Neural progenitor cell (in vitro differentiated cells): ENCODE results near the gene RAN. TPM values are rescaled to one million over a fixed set of nuclear protein-coding genes. Genes with fewer than 3 reads are reported as not detected.
A peak's percentile ranks its signal among the peaks of the same experiment; 100 is the strongest.

Experiments
- DNase-seq: peaks from one replicate; pipeline ENCODE4 v3.0.0-alpha.2; 2016; ENCODE audit warnings: low spot score
- H2AFZ ChIP-seq: fragments of 200-600 bp; sonication (generic); replicated peaks from 2 replicates; pipeline ENCODE4 v1.6.1; 2016; ENCODE audit warnings: antibody characterized with exemption
- H3F3A ChIP-seq: fragments of 200-600 bp; sonication (generic); 2 replicates; pipeline ENCODE4 v1.6.1; 2016; ENCODE audit warnings: antibody characterized with exemption, low read depth
- H3K27ac ChIP-seq: fragments of 200-600 bp; sonication (generic); 2 replicates; pipeline ENCODE4 v1.5.1; 2016; ENCODE audit warnings: mild to moderate bottlenecking
- H3K27me3 ChIP-seq: fragments of 200-600 bp; sonication (generic); 2 replicates; pipeline ENCODE4 v1.6.1; 2016; ENCODE audit warnings: mild to moderate bottlenecking, moderate library complexity
- H3K36me3 ChIP-seq: fragments of 200-600 bp; sonication (generic); 2 replicates; pipeline ENCODE4 v1.5.1; 2016
- H3K4me1 ChIP-seq: fragments of 200-600 bp; sonication (generic); 2 replicates; pipeline ENCODE4 v1.6.1; 2016; ENCODE audit warnings: mixed run types
- H3K4me2 ChIP-seq: fragments of 200-600 bp; sonication (generic); 2 replicates; pipeline ENCODE4 v1.6.1; 2016
- H3K4me3 ChIP-seq: fragments of 200-600 bp; sonication (generic); 2 replicates; pipeline ENCODE4 v1.5.1; 2016
- H3K79me2 ChIP-seq: fragments of 200-600 bp; sonication (generic); 2 replicates; pipeline ENCODE4 v1.6.1; 2016; ENCODE audit warnings: low read depth
- H3K9ac ChIP-seq: fragments of 200-600 bp; sonication (generic); 2 replicates; pipeline ENCODE4 v1.6.1; 2016
- H3K9me3 ChIP-seq: fragments of 200-600 bp; sonication (generic); 2 replicates; pipeline ENCODE4 v1.5.1; 2016; ENCODE audit warnings: low read depth
- H4K20me1 ChIP-seq: fragments of 200-600 bp; sonication (generic); 2 replicates; pipeline ENCODE4 v1.6.1; 2016; ENCODE audit warnings: low read depth
- H3K27ac Mint-ChIP-seq: 3 replicates; pipeline ENCODE4 v1.8.0; 2021; ENCODE audit warnings: mixed read lengths
- H3K27me3 Mint-ChIP-seq: 2 replicates; pipeline ENCODE4 v1.8.0; 2022; ENCODE audit warnings: low read depth, mild to moderate bottlenecking, inconsistent platforms, moderate library complexity, mixed read lengths; ENCODE audit not compliant: insufficient read depth
- H3K36me3 Mint-ChIP-seq: 3 replicates; pipeline ENCODE4 v1.8.0; 2021; ENCODE audit warnings: mixed read lengths
- H3K4me1 Mint-ChIP-seq: 3 replicates; pipeline ENCODE4 v1.8.0; 2021; ENCODE audit warnings: mixed read lengths
- H3K4me3 Mint-ChIP-seq: 3 replicates; pipeline ENCODE4 v1.8.0; 2021; ENCODE audit warnings: mild to moderate bottlenecking, moderate library complexity, mixed read lengths
- H3K9me3 Mint-ChIP-seq: 3 replicates; pipeline ENCODE4 v1.8.0; 2020; ENCODE audit warnings: mixed read lengths
- CTCF ChIP-seq: fragments of 200-600 bp; sonication (generic); IDR thresholded peaks from 2 replicates; pipeline ENCODE4 v1.5.1; 2017; ENCODE audit warnings: antibody characterized with exemption, mild to moderate bottlenecking
- EZH2 ChIP-seq: fragments of 200-600 bp; sonication (generic); IDR thresholded peaks from 2 replicates; pipeline ENCODE4 v1.6.1; 2017; ENCODE audit warnings: antibody characterized with exemption, mild to moderate bottlenecking, moderate library complexity
- EZH2phosphoT487 ChIP-seq: fragments of 200-600 bp; sonication (generic); IDR thresholded peaks from 2 replicates; pipeline ENCODE4 v1.6.1; 2017; ENCODE audit warnings: antibody characterized with exemption
- total RNA-seq: library from RNA; depleted of rRNA; stranded (reverse); fragments of >200 nt; gene quantifications from 2 replicates; pipeline ENCODE4 v1.2.3, GENCODE V29; 2015; ENCODE audit warnings: low replicate concordance

Gene RAN
- total RNA-seq, 1 donor from 2014 or later = 1,370 TPM

GRCh38 chr12:130830246-130830551 lies 41.7 kb upstream of the RAN start:
- no peak overlapping the region for H3K27ac Mint-ChIP-seq
- peaks cover 33% of the 10 kb centered on the region for H4K20me1 ChIP-seq

GRCh38 chr12:130831246-130831645 lies 40.6 kb upstream of the RAN start:
- H3K9me3 ChIP-seq = no peaks in the 10 kb centered on the region
- TF ChIP-seq CTCF = no peak
- no peak for TF ChIP-seq EZH2phosphoT487
- no peak for TF ChIP-seq EZH2
- peaks cover 25% of the 10 kb centered on the region for H3K4me1 ChIP-seq
- peaks cover 6% of the 10 kb centered on the region for H3K27me3 Mint-ChIP-seq
- H3K27me3 ChIP-seq = no peaks in the 10 kb centered on the region
- H3K36me3 Mint-ChIP-seq = peaks cover 2% of the 10 kb centered on the region
- no peak overlapping the region for H3K4me2 ChIP-seq
- H3K4me3 ChIP-seq = no peak overlapping the region
- H3K36me3 ChIP-seq = no peaks in the 10 kb centered on the region
- peaks cover 41% of the 10 kb centered on the region for H4K20me1 ChIP-seq
- H2AFZ ChIP-seq = no peak overlapping the region
- no peaks in the 10 kb centered on the region for H3F3A ChIP-seq
- no peak overlapping the region for H3K27ac ChIP-seq
- no peak for DNase-seq
- no peak overlapping the region for H3K27ac Mint-ChIP-seq
- peaks cover 32% of the 10 kb centered on the region for H3K4me1 Mint-ChIP-seq
- no peaks in the 10 kb centered on the region for H3K9me3 Mint-ChIP-seq
- peaks cover 62% of the 10 kb centered on the region for H3K79me2 ChIP-seq
- no peak overlapping the region for H3K4me3 Mint-ChIP-seq
- no peak overlapping the region for H3K9ac ChIP-seq

More at GRCh38 chr12:130830246-130830551, 41.7 kb upstream of the RAN start:
- no peaks in the 10 kb centered on the region for H3K9me3 Mint-ChIP-seq
- H3K4me1 Mint-ChIP-seq = peaks cover 27% of the 10 kb centered on the region
- no peak overlapping the region for H3K9ac ChIP-seq
- peaks cover 56% of the 10 kb centered on the region for H3K79me2 ChIP-seq
- peaks cover 5% of the 10 kb centered on the region for H3K36me3 Mint-ChIP-seq
- peaks cover 5% of the 10 kb centered on the region for H3K27me3 Mint-ChIP-seq
- H2AFZ ChIP-seq = no peak overlapping the region
- H3K27me3 ChIP-seq = no peaks in the 10 kb centered on the region
- no peaks in the 10 kb centered on the region for H3K36me3 ChIP-seq
- no peak overlapping the region for H3K27ac ChIP-seq
- TF ChIP-seq EZH2 = no peak
- no peak for TF ChIP-seq EZH2phosphoT487
- no peak for TF ChIP-seq CTCF
- no peak overlapping the region for H3K4me3 Mint-ChIP-seq
- no peak overlapping the region for H3K4me3 ChIP-seq
- H3K9me3 ChIP-seq = no peaks in the 10 kb centered on the region
- peaks cover 25% of the 10 kb centered on the region for H3K4me1 ChIP-seq
- no peaks in the 10 kb centered on the region for H3F3A ChIP-seq
- peak overlapping the region; percentile 5 for H3K4me2 ChIP-seq
- DNase-seq = peak; percentile 21

- Histone ChIP-seq H3K4me1 (peaks cover 25% of the 10 kb centered on the region), H2AFZ (no peak overlapping the region), H3K4me2 (no peak overlapping the region), H3K36me3 (no peaks in the 10 kb centered on the region), H3K9ac (no peak overlapping the region), H4K20me1 (peaks cover 48% of the 10 kb centered on the region), H3K9me3 (no peaks in the 10 kb centered on the region), H3K27ac (no peak overlapping the region), H3K4me3 (no peak overlapping the region), H3K27me3 (no peaks in the 10 kb centered on the region), H3K79me2 (peaks cover 69% of the 10 kb centered on the region), H3F3A (no peaks in the 10 kb centered on the region)
- Mint-ChIP-seq H3K27ac (no peak overlapping the region), H3K27me3 (peaks cover 6% of the 10 kb centered on the region), H3K4me1 (peaks cover 39% of the 10 kb centered on the region), H3K9me3 (no peaks in the 10 kb centered on the region), H3K4me3 (no peak overlapping the region), H3K36me3 (peaks cover 2% of the 10 kb centered on the region)
- DNase-seq = no peak
- TF ChIP-seq EZH2 (no peak), EZH2phosphoT487 (no peak), CTCF (no peak)
Measured at GRCh38 chr12:130831876-130832405, 39.9 kb upstream of the RAN start.
